MM.1S (cell line): ENCODE data around the gene PPHLN1.

Experiments
- DNase-seq: peaks from one replicate; pipeline ENCODE4 v3.0.0-alpha.2; 2015
- H2AFZ ChIP-seq: fragments of 300-600 bp; sonication (generic); 2 replicates; pipeline ENCODE4 v1.6.0; 2016; ENCODE audit warnings: antibody characterized with exemption, low read length
- H3F3A ChIP-seq: fragments of 300-600 bp; sonication (generic); 2 replicates; pipeline ENCODE4 v1.6.1; 2016; ENCODE audit warnings: mild to moderate bottlenecking, antibody characterized with exemption, low read length, moderate library complexity, mixed read lengths; ENCODE audit not compliant: insufficient read depth
- H3K27ac ChIP-seq: fragments of 300-600 bp; sonication (generic); 2 replicates; pipeline ENCODE4 v1.5.1; 2016; ENCODE audit warnings: mild to moderate bottlenecking, low read length
- H3K27me3 ChIP-seq: fragments of 300-600 bp; sonication (generic); replicated peaks from 2 replicates; pipeline ENCODE4 v1.6.0; 2016; ENCODE audit warnings: low read length; ENCODE audit not compliant: insufficient read depth
- H3K36me3 ChIP-seq: fragments of 300-600 bp; sonication (generic); replicated peaks from 2 replicates; pipeline ENCODE4 v1.6.1; 2016; ENCODE audit warnings: mild to moderate bottlenecking, low read length, mixed read lengths; ENCODE audit not compliant: insufficient read depth
- H3K4me1 ChIP-seq: fragments of 300-600 bp; sonication (generic); 2 replicates; pipeline ENCODE4 v1.6.1; 2016; ENCODE audit warnings: low read length, mixed read lengths
- H3K4me2 ChIP-seq: fragments of 300-600 bp; sonication (generic); 2 replicates; pipeline ENCODE4 v1.6.0; 2016; ENCODE audit warnings: low read depth, low read length
- H3K4me3 ChIP-seq: fragments of 300-600 bp; sonication (generic); 2 replicates; pipeline ENCODE4 v1.5.1; 2016; ENCODE audit warnings: low read length, mixed read lengths
- H3K79me2 ChIP-seq: fragments of 300-600 bp; sonication (generic); 2 replicates; pipeline ENCODE4 v1.6.1; 2016; ENCODE audit warnings: mixed run types, low read length, mixed read lengths
- H3K9ac ChIP-seq: fragments of 300-600 bp; sonication (generic); 2 replicates; pipeline ENCODE4 v1.6.1; 2016; ENCODE audit warnings: low read length, mixed read lengths
- H3K9me2 ChIP-seq: fragments of 300-600 bp; sonication (generic); replicated peaks from 2 replicates; pipeline ENCODE4 v1.6.1; 2016; ENCODE audit warnings: mild to moderate bottlenecking, low read length, mixed read lengths; ENCODE audit not compliant: insufficient read depth
- H3K9me3 ChIP-seq: fragments of 300-600 bp; sonication (generic); replicated peaks from 2 replicates; pipeline ENCODE4 v1.6.1; 2016; ENCODE audit warnings: mild to moderate bottlenecking, low read length, mixed read lengths; ENCODE audit not compliant: insufficient read depth
- H4K20me1 ChIP-seq: fragments of 300-600 bp; sonication (generic); 2 replicates; pipeline ENCODE4 v1.6.1; 2016; ENCODE audit warnings: mild to moderate bottlenecking, low read length, moderate library complexity, mixed read lengths; ENCODE audit not compliant: insufficient read depth
- CTCF ChIP-seq: fragments of 300-600 bp; sonication (generic); IDR thresholded peaks from 2 replicates; pipeline ENCODE4 v1.5.1; 2016; ENCODE audit warnings: antibody characterized with exemption, low read length, mixed read lengths
- EZH2 ChIP-seq: fragments of 300-600 bp; sonication (generic); optimal IDR thresholded peaks from 2 replicates; pipeline ENCODE3; 2017; ENCODE audit warnings: low read depth, mild to moderate bottlenecking, antibody characterized with exemption, low read length, mixed read lengths
- EZH2phosphoT487 ChIP-seq: fragments of 300-600 bp; sonication (generic); IDR thresholded peaks from 2 replicates; pipeline ENCODE4 v1.6.1; 2018; ENCODE audit warnings: antibody characterized with exemption, low read length

Gene PPHLN1

GRCh38 chr12:42325653-42326474 is at the start of gene PPHLN1, which contains the start of gene ZCRB1:
PPHLN1 (plus strand) TSS chr12:42326167; CDS start chr12:42335903, 9,736 bp downstream.
ZCRB1 (minus strand) TSS chr12:42326094; CDS start chr12:42324102, 1,992 bp downstream.
- Histone ChIP-seq H3K4me1 (peaks cover 16% of the 10 kb centered on the region), H4K20me1 (no peaks in the 10 kb centered on the region), H3K36me3 (no peaks in the 10 kb centered on the region), H3F3A (peaks cover 15% of the 10 kb centered on the region), H3K27me3 (no peaks in the 10 kb centered on the region), H3K4me3 (peak within 1 kb of the TSS; percentile 78), H3K9me3 (no peaks in the 10 kb centered on the region), H3K9ac (peak within 1 kb of the TSS; percentile 78), H3K27ac (peak within 1 kb of the TSS; percentile 76), H3K4me2 (peak within 1 kb of the TSS; percentile 89), H3K79me2 (peaks cover 60% of the 10 kb centered on the region), H2AFZ (peak within 1 kb of the TSS; percentile 86), H3K9me2 (no peaks in the 10 kb centered on the region)
- TF ChIP-seq CTCF (no peak), EZH2 (no peak), EZH2phosphoT487 (no peak)
- DNase-seq, result peak; percentile 90

DNA sequence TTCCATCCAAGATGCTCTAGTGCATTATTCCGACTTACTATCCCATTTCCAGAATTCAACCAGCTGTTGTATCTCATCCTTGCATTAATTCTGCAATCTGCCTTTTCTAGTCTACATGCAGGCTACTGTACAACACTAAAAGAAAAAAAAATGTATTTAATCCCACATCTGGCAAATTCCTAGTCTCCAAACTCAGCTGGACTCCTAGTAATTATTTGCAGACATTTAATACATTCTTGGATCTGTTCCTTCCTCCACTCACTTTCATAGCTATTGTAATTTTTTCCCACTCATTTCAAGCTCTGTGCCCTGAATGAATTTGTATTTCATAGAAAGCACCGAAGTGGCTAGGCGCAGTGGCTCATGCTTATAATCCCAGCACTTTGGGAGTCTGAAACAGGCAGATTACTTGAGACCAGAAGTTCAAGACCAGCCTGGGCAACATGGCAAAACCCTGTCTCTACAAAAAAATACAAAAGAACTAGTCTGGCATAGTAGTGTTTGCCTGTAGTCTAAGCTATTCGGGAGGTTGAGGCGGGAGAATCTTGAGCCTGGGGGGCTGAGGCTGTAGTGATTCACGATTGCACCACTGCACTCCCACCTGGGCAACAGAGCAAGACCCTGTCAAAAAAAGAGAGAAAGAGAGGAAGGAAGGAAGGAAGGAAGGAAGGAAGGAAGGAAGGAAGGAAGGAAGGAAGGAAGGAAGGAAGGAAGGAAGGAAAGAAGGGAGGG is 48.4 kb upstream of the PPHLN1 start:
- Histone ChIP-seq H3K9me2 (no peaks in the 10 kb centered on the region), H3F3A (no peaks in the 10 kb centered on the region), H3K9ac (no peak overlapping the region), H3K36me3 (no peaks in the 10 kb centered on the region), H3K79me2 (no peaks in the 10 kb centered on the region), H3K27ac (no peak overlapping the region), H3K4me2 (no peak overlapping the region), H4K20me1 (no peaks in the 10 kb centered on the region), H3K27me3 (no peaks in the 10 kb centered on the region), H3K4me3 (no peak overlapping the region), H3K4me1 (no peaks in the 10 kb centered on the region), H2AFZ (no peak overlapping the region), H3K9me3 (no peaks in the 10 kb centered on the region)
- no peak for DNase-seq
- TF ChIP-seq EZH2 (no peak), EZH2phosphoT487 (no peak)

GRCh38 chr12:42278128-42278510 is 47.8 kb upstream of the PPHLN1 start:
- Histone ChIP-seq H3K4me2 (no peak overlapping the region), H2AFZ (no peak overlapping the region), H4K20me1 (no peaks in the 10 kb centered on the region), H3K27me3 (no peaks in the 10 kb centered on the region), H3K9ac (no peak overlapping the region), H3K79me2 (no peaks in the 10 kb centered on the region), H3K4me3 (no peak overlapping the region), H3K36me3 (no peaks in the 10 kb centered on the region), H3K9me3 (no peaks in the 10 kb centered on the region), H3K27ac (no peak overlapping the region), H3K9me2 (no peaks in the 10 kb centered on the region), H3F3A (no peaks in the 10 kb centered on the region), H3K4me1 (no peaks in the 10 kb centered on the region)
- TF ChIP-seq EZH2phosphoT487, result no peak
- no peak for TF ChIP-seq CTCF
- TF ChIP-seq EZH2, result no peak
- DNase-seq, result no peak
